OCI-LY7 (cell line): ENCODE results near the gene NXN. TPM values are rescaled to one million over a fixed set of nuclear protein-coding genes. Genes with fewer than 3 reads are reported as not detected.
"Not testable (repeated sequence)": the region's sequence is repeated elsewhere in the genome, so short reads cannot be mapped to it uniquely, and the experiment has no call there.

ENCODE experiments used
- BruUV-seq: library from RNA; stranded (reverse); fragments of 400-500 nt; replicated peaks from 2 replicates; lab custom pipeline; 2021; lab: Mats Ljungman, UMichigan
- CTCF ChIA-PET: fragments of 300-600 bp; sonication (Branson Sonifier 250); formaldehyde crosslinking; loops from one replicate; lab custom pipeline; 2022; ENCODE audit warnings: antibody characterized with exemption; ENCODE audit not compliant: unreplicated experiment; lab: Charles Lee
- POLR2A ChIA-PET: fragments of 300-600 bp; sonication (Branson Sonifier 250); formaldehyde crosslinking; loops from one replicate; lab custom pipeline; 2022; ENCODE audit warnings: antibody characterized with exemption; lab: Charles Lee
- DNase-seq: peaks from one replicate; pipeline ENCODE4 v3.0.0-alpha.2; 2015; ENCODE audit warnings: low spot score
- H2AFZ ChIP-seq: fragments of 200-600 bp; sonication (generic), shearing (Covaris generic); 2 replicates; pipeline ENCODE4 v1.6.1; 2014; ENCODE audit warnings: mild to moderate bottlenecking, antibody characterized with exemption, low read length, moderate library complexity
- H3K27ac ChIP-seq: fragments of 200-600 bp; sonication (generic); 2 replicates; pipeline ENCODE4 v1.5.1; 2014; ENCODE audit warnings: mixed run types, low read depth, mild to moderate bottlenecking, moderate library complexity, low read length, inconsistent platforms; ENCODE audit not compliant: poor library complexity, severe bottlenecking
- H3K36me3 ChIP-seq: fragments of 200-600 bp; sonication (generic); 2 replicates; pipeline ENCODE4 v1.6.1; 2014; ENCODE audit warnings: mild to moderate bottlenecking, antibody characterized with exemption, low read length, moderate library complexity, mixed read lengths; ENCODE audit not compliant: insufficient read depth
- H3K4me1 ChIP-seq: fragments of 200-600 bp; sonication (generic); 2 replicates; pipeline ENCODE4 v1.5.1; 2014; ENCODE audit warnings: mild to moderate bottlenecking, low read length; ENCODE audit not compliant: insufficient read depth, poor library complexity, severe bottlenecking
- H3K4me2 ChIP-seq: fragments of 200-600 bp; sonication (generic); 2 replicates; pipeline ENCODE4 v1.6.1; 2014; ENCODE audit warnings: mild to moderate bottlenecking, low read length
- H3K4me3 ChIP-seq: fragments of 200-600 bp; sonication (generic); 2 replicates; pipeline ENCODE4 v1.5.1; 2014; ENCODE audit warnings: mild to moderate bottlenecking, low read depth, low read length; ENCODE audit not compliant: poor library complexity, severe bottlenecking
- H3K79me2 ChIP-seq: fragments of 200-600 bp; sonication (generic); 2 replicates; pipeline ENCODE4 v1.6.1; 2016; ENCODE audit warnings: low read depth, mild to moderate bottlenecking, low read length, moderate library complexity, mixed read lengths; ENCODE audit not compliant: insufficient read depth
- H3K9me2 ChIP-seq: fragments of 200-600 bp; sonication (generic); 2 replicates; pipeline ENCODE4 v1.6.1; 2016; ENCODE audit warnings: mild to moderate bottlenecking, low read length, mixed read lengths; ENCODE audit not compliant: insufficient read depth
- H3K9me3 ChIP-seq: fragments of 200-600 bp; sonication (generic); 2 replicates; pipeline ENCODE4 v1.6.1; 2014; ENCODE audit warnings: mild to moderate bottlenecking, mixed run types, low read length, mixed read lengths
- H4K20me1 ChIP-seq: fragments of 200-600 bp; sonication (generic); 2 replicates; pipeline ENCODE4 v1.6.1; 2014; ENCODE audit warnings: mild to moderate bottlenecking, antibody characterized with exemption, low read length, moderate library complexity, mixed read lengths; ENCODE audit not compliant: insufficient read depth
- CTCF ChIP-seq: fragments of 200-600 bp; sonication (generic); conservative IDR thresholded peaks from 2 replicates; pipeline ENCODE4 v1.5.1; 2014; ENCODE audit warnings: mild to moderate bottlenecking, antibody characterized with exemption, low read length, moderate library complexity, mixed read lengths
- EZH2phosphoT487 ChIP-seq: fragments of 200-600 bp; sonication (generic); IDR thresholded peaks from 2 replicates; pipeline ENCODE4 v1.6.1; 2018; ENCODE audit warnings: low read depth, borderline replicate concordance, mild to moderate bottlenecking, mixed run types, antibody characterized with exemption, low read length, moderate library complexity, mixed read lengths
- intact Hi-C: fragments of 100-400 bp; cut with micrococcal nuclease; formaldehyde crosslinking; loops from one replicate; pipeline ENCODE4 v1.10.0; 2022; ENCODE audit not compliant: unreplicated experiment
- total RNA-seq, 2 experiments: library from RNA; depleted of rRNA in 1 of 2; stranded (reverse); fragments of >200 nt in 1 of 2; shearing (Covaris generic) in 1 of 2; gene quantifications; 2 replicates each; pipeline ENCODE4 v1.2.3, GENCODE V29; 2014 to 2022

NXN gene
- total RNA-seq, 2 experiments from 2014 or later, result 1.3 to 2.8 TPM

GRCh38 chr17:789931-790873 lies 189.4 kb downstream of the NXN start:
- H3K4me2 ChIP-seq, H3K79me2 ChIP-seq, intact Hi-C loops, H3K9me3 ChIP-seq, H3K4me1 ChIP-seq, BruUV-seq, H3K4me3 ChIP-seq, H4K20me1 ChIP-seq, DNase-seq, H3K9me2 ChIP-seq, H3K27ac ChIP-seq, POLR2A ChIA-PET, H2AFZ ChIP-seq: not testable (repeated sequence)
- H3K36me3 ChIP-seq, result peaks cover 72% of the 10 kb centered on the region
- CTCF ChIA-PET, result interaction anchor here (0.5 kb wide), 1 partner anchor 27 kb away, joined by 3 read pairs; no protein-coding TSS in a partner anchor

GRCh38 chr17:789160-789840 lies 190.3 kb downstream of the NXN start:
- H3K36me3 ChIP-seq, result peaks cover 80% of the 10 kb centered on the region
- H3K4me3 ChIP-seq, result no peak overlapping the region

GRCh38 chr17:788551-788950 lies 191.0 kb downstream of the NXN start:
- Histone ChIP-seq H3K4me3 (no peak overlapping the region), H3K9me3 (no peaks in the 10 kb centered on the region), H3K4me1 (peaks cover 9% of the 10 kb centered on the region), H3K27ac (no peak overlapping the region), H4K20me1 (peaks cover 5% of the 10 kb centered on the region; the same call in 1 of the 2 replicates), H3K36me3 (peaks cover 86% of the 10 kb centered on the region), H3K4me2 (no peak overlapping the region), H2AFZ (no peak overlapping the region), H3K9me2 (no peaks in the 10 kb centered on the region), H3K79me2 (peaks cover 24% of the 10 kb centered on the region)
- no TSS peak for BruUV-seq
- ChIA-PET CTCF (no interaction called here), POLR2A (interaction anchor here (0.7 kb wide), 1 partner anchor 250 kb away, joined by 5 read pairs; no protein-coding TSS in a partner anchor)
- no peak for TF ChIP-seq EZH2phosphoT487
- no peak for TF ChIP-seq CTCF
- no peak for DNase-seq
- intact Hi-C loops, result no loop called here

More at GRCh38 chr17:789160-789840, 190.3 kb downstream of the NXN start:
- no TSS peak for BruUV-seq
- H3K27ac ChIP-seq, result no peak overlapping the region
- H3K4me2 ChIP-seq, result no peak overlapping the region
- no peak for DNase-seq
- intact Hi-C loops, result no loop called here
- no peaks in the 10 kb centered on the region for H4K20me1 ChIP-seq
- peaks cover 1% of the 10 kb centered on the region for H3K4me1 ChIP-seq
- no peak overlapping the region for H2AFZ ChIP-seq
- TF ChIP-seq CTCF (no peak), EZH2phosphoT487 (no peak)
- H3K9me2 ChIP-seq, result no peaks in the 10 kb centered on the region
- no peaks in the 10 kb centered on the region for H3K9me3 ChIP-seq
- CTCF ChIA-PET, result no interaction called here
- POLR2A ChIA-PET, result no interaction called here
- peaks cover 16% of the 10 kb centered on the region for H3K79me2 ChIP-seq
